NOMO-1 treated with DMSO at 0.1 percent for 48 hours (cell line): Measurements from ENCODE around the gene ATG101.

Experiments used
- DNase-seq: peaks from one replicate; lab custom pipeline; 2025; ENCODE audit not compliant: unreplicated experiment; lab: John Stamatoyannopoulos, UW

Gene ATG101

DNA sequence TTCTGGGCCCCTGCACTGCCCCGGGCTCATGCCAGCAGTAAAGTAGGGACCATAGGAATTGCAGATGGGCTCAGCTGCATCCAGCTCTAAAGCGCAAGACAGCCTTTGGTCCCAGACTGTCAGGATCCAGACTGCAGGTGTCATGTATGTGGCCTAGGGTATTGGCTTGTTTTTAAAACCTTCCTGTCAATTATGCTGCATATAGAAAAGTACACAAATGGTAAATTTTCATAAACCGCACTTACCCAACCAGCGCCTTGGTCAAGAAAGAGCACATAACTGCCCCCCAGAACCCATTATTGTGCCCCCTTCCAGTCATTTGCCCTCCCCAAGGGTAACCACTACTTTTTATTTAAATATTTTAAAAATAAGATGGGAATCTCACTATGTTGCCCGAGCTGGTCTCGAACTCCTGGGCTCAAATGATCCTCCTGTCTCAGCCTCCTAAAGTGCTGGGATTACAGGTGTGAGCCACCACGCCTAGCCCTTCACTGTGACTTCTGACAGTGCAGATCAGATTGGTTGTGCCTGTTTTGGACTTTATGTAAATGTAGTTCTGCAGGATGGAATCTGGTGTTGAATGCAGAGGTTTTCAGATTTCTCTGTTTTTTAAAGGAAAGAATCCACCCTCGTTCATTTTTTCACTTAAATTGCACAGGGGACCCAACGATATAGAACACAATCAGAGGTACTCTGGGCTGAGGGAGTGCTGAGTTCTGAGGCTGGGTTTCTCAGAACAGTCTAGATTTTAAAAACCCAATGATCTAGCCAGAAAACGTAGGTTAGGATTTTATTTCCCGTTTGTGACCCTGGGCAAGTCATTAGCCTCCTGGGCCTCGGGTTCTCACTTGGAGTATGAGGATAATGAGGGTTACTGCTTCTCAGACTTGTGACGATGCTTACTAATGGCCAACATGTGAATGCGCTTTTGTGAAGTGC is 11.9 kb upstream of the ATG101 start:
- DNase-seq: no peak

DNA sequence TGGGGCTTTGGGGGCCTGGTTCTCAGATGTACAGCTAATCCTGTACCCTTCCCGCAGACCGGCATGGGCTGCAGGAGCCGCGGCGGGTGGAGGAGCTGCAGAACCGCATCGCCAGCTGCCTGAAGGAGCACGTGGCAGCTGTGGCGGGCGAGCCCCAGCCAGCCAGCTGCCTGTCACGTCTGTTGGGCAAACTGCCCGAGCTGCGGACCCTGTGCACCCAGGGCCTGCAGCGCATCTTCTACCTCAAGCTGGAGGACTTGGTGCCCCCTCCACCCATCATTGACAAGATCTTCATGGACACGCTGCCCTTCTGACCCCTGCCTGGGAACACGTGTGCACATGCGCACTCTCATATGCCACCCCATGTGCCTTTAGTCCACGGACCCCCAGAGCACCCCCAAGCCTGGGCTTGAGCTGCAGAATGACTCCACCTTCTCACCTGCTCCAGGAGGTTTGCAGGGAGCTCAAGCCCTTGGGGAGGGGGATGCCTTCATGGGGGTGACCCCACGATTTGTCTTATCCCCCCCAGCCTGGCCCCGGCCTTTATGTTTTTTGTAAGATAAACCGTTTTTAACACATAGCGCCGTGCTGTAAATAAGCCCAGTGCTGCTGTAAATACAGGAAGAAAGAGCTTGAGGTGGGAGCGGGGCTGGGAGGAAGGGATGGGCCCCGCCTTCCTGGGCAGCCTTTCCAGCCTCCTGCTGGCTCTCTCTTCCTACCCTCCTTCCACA is 11.0 kb upstream of the ATG101 start:
- DNase-seq: no peak

DNA sequence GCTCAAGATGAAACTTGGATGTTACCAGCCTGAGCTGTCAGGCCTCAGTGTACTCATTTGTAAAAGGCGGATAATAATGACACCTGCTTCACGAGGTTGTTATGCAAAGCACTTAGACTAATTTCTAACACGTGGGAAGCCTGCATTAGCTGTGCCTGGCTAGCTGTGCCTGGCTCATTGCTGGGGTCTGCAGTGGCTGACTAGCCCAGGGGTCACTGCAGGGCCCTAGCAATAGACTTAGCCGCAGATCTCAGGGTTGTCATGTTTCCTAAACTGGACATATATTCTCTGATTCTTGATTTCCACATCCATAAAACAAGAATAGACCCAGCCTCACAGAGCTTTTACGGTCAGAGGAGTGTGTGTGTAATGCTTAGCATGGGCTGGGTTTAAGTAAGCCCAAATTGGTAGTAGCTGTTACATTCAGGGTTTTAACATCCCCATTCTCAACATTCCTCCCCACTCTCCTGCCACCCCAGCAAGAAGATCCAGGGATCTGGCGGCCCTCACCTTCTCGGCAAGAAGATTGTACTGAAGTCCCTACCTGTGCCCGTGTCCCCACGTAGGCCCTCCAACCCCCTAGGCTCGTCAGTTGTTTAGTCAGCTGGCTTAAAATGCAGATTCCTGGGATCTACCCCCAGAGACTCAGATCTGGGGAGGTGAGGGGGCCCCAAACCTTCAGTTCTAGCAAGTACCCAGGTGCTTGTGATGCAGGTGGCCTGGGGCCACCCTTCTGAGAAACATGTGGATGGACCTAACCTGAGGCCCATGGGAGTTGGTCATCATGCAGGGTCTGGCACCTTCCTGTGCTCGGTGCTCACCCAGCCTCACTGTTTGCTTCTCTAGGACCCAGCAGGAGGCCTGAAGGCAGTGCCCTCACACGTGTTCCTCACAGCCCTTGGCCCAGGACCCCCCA is 9.9 kb upstream of the ATG101 start:
- no peak for DNase-seq

DNA sequence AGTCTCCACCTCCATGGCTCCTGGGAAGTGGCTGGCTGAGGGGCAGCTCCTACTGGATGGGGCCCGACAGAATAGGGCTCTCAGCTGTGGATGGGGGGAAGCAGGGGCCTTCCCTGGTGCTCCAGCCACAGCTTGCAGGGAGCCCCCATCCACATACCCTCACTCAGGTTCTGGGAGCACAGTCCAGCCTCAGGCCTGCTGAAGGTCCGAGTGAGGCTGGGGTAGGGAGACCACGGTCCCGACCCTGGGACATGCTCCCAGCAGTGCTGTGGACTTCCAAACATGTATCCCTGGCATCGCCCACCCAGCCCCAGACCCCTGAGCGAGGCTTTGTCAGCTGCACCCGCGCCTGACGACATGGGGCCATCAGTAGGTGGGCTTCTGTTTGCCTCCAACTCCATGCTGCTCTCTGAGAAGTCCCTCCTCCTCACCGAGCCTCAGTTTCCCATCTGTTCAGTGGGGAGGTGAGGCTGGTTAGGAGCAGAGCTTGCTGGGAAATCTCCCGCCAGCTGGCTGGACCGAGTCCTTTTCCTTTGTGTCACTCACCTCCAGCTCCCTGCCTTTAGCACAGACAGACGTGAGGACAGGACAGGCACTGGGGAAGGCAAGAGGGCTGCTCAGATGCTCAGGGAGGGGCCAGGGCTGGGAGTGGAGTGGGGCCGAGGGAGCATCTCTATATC is 9.1 kb upstream of the ATG101 start:
- DNase-seq: no peak

GRCh38 chr12:52061470-52062166 is 8.2 kb upstream of the ATG101 start:
- no peak for DNase-seq

DNA sequence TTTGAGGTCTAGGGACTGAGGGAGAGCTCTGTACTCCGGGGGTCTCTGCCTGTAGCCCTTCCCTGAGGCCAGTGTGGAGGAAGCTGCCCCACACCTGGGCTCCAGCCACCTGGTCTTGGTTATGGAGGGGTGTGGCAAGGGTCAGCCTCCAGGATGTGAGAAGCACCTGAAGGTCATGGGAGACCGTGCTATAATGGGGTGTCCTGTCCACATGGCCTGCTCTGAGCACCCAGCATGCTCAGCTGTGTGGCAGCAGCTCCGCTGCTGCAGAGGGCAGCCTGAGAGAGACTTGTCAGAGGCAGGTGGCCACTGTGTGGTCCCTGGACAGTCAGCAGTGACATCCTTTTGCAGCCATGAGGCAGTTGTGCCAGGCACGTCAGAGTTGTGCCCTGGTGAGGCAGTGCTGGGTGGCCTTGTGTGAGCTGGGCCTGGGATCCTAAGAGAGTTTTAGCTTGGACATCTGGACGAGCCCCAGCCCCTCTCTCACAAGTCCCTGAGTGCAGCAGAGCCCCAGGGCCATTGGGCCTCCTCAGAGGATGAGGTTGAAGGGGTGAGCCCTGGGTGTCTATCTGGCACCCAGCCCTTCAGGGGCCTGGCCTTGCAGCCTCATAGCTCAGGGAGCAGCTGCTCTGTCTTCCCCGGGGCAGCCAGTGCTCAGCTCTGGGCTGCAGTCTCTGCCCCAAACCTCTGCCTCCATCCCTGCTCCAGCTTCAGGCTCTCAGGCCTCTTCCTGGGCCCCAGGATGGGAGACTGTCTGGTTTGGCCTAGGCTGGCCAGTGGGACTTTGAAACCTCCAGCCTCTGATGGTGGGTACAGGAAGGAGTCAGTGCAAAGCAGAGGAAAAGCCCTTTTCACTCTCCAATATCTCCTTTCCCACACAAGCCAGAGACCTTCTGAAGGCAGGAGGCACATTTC is 7.4 kb upstream of the ATG101 start:
- no peak for DNase-seq

- DNase-seq: no peak
Observed at GRCh38 chr12:52063082-52063924, 6.5 kb upstream of the ATG101 start.

- no peak for DNase-seq
Observed at GRCh38 chr12:52063981-52064649, 5.7 kb upstream of the ATG101 start.

DNA sequence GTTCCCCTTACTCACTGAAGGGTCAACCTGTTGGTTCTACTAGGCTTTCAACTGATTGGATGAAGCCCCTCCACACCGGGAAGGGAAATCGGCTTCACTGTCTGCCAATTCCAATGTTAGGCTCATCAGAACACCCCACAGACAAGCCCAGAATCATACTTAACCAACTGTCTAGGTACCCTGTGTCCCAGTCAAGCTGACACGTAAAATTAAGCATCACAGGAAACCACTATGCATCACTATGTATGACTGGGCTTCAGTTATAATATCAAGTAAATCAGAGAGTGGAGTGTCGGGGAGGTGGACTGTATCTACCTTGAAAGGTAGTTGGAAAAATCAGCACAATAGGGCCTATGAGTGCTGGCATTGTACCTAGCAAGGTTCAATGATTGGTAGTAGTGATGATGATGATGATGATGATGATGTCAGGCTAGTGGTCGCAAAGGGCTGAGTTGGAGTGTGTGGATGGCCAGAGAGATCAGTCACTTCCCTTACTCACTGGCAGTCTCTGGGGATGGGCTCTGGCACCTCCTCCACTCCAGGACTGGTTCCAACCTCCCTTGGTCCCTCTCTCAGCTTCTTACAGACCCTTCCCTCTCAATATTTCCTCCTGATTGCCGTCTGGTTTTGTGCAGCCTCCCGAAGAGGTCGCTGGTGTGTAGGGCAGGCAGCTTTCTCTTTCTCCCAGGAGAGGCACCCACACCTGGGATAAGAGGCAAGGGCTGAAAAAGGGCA is 3.3 kb upstream of the ATG101 start:
- no peak for DNase-seq

DNA sequence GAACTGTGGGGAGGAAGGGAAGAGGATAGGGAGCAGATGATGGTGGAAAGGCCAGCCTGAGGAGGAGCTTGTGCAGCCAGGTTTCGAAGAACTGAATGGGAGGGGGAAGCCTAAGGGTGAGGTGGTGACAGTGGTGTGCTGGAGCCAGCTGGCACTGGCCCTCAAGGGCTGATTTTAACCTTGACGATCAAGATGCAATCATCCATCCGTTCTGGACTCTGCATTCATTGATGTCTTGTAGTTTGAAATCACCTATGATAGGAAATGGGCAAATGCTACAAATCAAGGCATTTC is 2.8 kb upstream of the ATG101 start:
- no peak for DNase-seq

GRCh38 chr12:52070185-52070925 is 577 bp downstream of the ATG101 start:
- DNase-seq: no peak

- no peak for DNase-seq
Observed at GRCh38 chr12:52073531-52074381, 4.0 kb downstream of the ATG101 start.

DNA sequence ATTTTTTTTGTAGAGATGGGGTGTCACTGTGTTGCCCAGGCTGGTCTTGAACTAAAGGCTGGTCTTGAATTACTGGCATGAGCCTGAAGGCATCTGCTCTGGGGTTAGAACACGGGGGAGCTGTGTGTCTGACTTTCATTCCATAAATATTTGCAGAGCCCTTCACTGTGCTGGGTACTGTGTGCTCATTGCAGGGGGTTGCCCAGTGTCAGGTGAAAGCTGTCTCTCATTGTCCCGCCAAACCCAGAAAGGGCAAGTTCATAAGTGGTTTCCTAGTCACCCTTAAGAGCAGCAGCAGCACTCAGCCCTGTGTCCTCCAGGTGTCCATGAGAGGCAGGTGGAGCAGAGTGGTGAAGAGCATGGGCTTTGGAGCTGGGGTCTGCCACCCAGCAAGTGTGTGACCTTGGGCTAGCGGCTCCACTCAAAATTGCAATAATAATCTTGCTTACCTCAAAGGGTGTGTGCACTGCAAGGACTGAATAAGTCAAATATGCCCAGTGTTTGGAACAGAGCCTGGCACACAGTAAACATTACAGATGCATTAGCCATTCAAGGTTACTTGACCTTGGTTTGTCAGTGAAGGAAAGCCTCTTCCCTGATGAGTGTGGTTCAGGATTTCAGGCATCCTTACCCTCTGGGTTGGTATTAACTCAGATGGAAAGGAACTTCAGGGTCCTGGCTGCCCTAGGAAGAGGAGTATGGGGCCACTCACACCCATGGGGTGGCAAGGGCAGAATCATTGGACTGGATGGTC is 5.4 kb downstream of the ATG101 start:
- DNase-seq: no peak

GRCh38 chr12:52076811-52077210 is 7.0 kb downstream of the ATG101 start:
- no peak for DNase-seq

DNA sequence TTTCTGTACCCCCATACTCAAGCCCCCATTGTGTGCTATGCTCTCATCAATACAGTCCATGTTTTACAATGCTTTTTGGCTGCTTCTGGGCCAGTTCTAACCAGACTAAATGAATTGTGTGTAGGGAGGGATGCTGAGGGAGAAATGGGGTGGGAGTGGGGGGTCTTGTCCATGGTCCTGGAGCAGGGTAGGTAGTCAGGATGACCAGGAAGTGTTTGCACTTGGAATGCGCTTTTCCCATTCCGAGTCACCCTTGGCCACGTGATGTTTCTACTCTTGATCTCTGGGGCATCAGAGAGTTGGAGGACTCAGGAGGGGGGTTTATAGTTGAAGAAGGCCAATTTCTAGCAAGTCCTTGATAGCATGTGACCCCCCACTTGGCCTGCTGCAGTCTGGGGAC is 8.5 kb downstream of the ATG101 start:
- DNase-seq: no peak
